ENCODE measurements around the gene MTMR12. TPM values are rescaled to one million over a fixed set of nuclear protein-coding genes. Genes with fewer than 3 reads are reported as not detected.

MTMR12 gene
- total and polyA plus RNA-seq, 2 experiments from 2014 or later: 5.5 to 13.4 TPM

GRCh38 chr5:32272746-32273145 lies 40.0 kb downstream of the MTMR12 start:
- no peak overlapping the region for H3K4me3 ChIP-seq
- no peaks in the 10 kb centered on the region for H4K20me1 ChIP-seq (ENCODE audit: insufficient read depth)
- H3K9me2 ChIP-seq (ENCODE audit: insufficient read depth): no peaks in the 10 kb centered on the region
- WGBS, 2 experiments (ENCODE audit: low coverage in 1 of 2, low lambda C conversion rate in 2 of 2, missing lambda C conversion rate in 2 of 2): 89 to 90% methylated on average over 2 of the region's 2 CpGs
- H3F3A ChIP-seq (ENCODE audit: insufficient read depth): no peaks in the 10 kb centered on the region
- no peak overlapping the region for H3K4me2 ChIP-seq (ENCODE audit: unreplicated experiment)
- TF ChIP-seq EZH2phosphoT487 (IDR thresholded peaks at IDR 0.05; ENCODE audit: insufficient read depth, low read depth) (no peak), EZH2 (IDR thresholded peaks at IDR 0.05; ENCODE audit: insufficient read depth, poor library complexity, severe bottlenecking) (no peak)
- peaks cover 10% of the 10 kb centered on the region for H3K4me1 ChIP-seq (ENCODE audit: insufficient read depth)
- H3K9me3 ChIP-seq (ENCODE audit: low read depth): no peaks in the 10 kb centered on the region
- H3K36me3 ChIP-seq (ENCODE audit: low read depth): peaks cover 8% of the 10 kb centered on the region
- H3K27ac ChIP-seq: no peak overlapping the region
- no peaks in the 10 kb centered on the region for H3K27me3 ChIP-seq (replicated peaks; ENCODE audit: insufficient read depth)
- H3K9ac ChIP-seq: no peak overlapping the region
- peaks cover 10% of the 10 kb centered on the region for H3K79me2 ChIP-seq (ENCODE audit: insufficient read depth)
- H2AFZ ChIP-seq: no peak overlapping the region
- no peak for DNase-seq
- in situ Hi-C loops (cut with MboI): no loop called here

- no peak overlapping the region for H3K4me3 ChIP-seq
- in situ Hi-C loops (cut with MboI): no loop called here
- H3K4me2 ChIP-seq (ENCODE audit: unreplicated experiment): no peak overlapping the region
- H3K9ac ChIP-seq: no peak overlapping the region
- no peaks in the 10 kb centered on the region for H3K9me3 ChIP-seq (ENCODE audit: low read depth)
- WGBS, 2 experiments (ENCODE audit: low coverage in 1 of 2, low lambda C conversion rate in 2 of 2, missing lambda C conversion rate in 2 of 2): 100% methylated on average over 1 of the region's 1 CpG
- H3K36me3 ChIP-seq (ENCODE audit: low read depth): peaks cover 8% of the 10 kb centered on the region
- H3K27ac ChIP-seq: no peak overlapping the region
- no peak overlapping the region for H2AFZ ChIP-seq
- H4K20me1 ChIP-seq (ENCODE audit: insufficient read depth): no peaks in the 10 kb centered on the region
- H3K9me2 ChIP-seq (ENCODE audit: insufficient read depth): no peaks in the 10 kb centered on the region
- TF ChIP-seq EZH2 (IDR thresholded peaks at IDR 0.05; ENCODE audit: insufficient read depth, poor library complexity, severe bottlenecking) (no peak), EZH2phosphoT487 (IDR thresholded peaks at IDR 0.05; ENCODE audit: insufficient read depth, low read depth) (no peak)
- H3F3A ChIP-seq (ENCODE audit: insufficient read depth): no peaks in the 10 kb centered on the region
- DNase-seq: no peak
- no peaks in the 10 kb centered on the region for H3K4me1 ChIP-seq (ENCODE audit: insufficient read depth)
- H3K79me2 ChIP-seq (ENCODE audit: insufficient read depth): no peaks in the 10 kb centered on the region
- no peaks in the 10 kb centered on the region for H3K27me3 ChIP-seq (replicated peaks; ENCODE audit: insufficient read depth)
Measured at GRCh38 chr5:32270946-32271345, 41.8 kb downstream of the MTMR12 start.

GRCh38 chr5:32270178-32270577 lies 42.6 kb downstream of the MTMR12 start:
- no peak for DNase-seq
- Histone ChIP-seq H3F3A (ENCODE audit: insufficient read depth) (no peaks in the 10 kb centered on the region), H3K27ac (no peak overlapping the region), H3K27me3 (replicated peaks; ENCODE audit: insufficient read depth) (no peaks in the 10 kb centered on the region), H2AFZ (no peak overlapping the region), H3K79me2 (ENCODE audit: insufficient read depth) (no peaks in the 10 kb centered on the region), H3K36me3 (ENCODE audit: low read depth) (peaks cover 8% of the 10 kb centered on the region), H3K4me1 (ENCODE audit: insufficient read depth) (no peaks in the 10 kb centered on the region), H3K9me2 (ENCODE audit: insufficient read depth) (no peaks in the 10 kb centered on the region), H3K9me3 (ENCODE audit: low read depth) (no peaks in the 10 kb centered on the region), H3K4me2 (ENCODE audit: unreplicated experiment) (no peak overlapping the region), H3K4me3 (no peak overlapping the region), H3K9ac (no peak overlapping the region), H4K20me1 (ENCODE audit: insufficient read depth) (no peaks in the 10 kb centered on the region)
- in situ Hi-C loops (cut with MboI): no loop called here
- no peak for TF ChIP-seq EZH2 (IDR thresholded peaks at IDR 0.05; ENCODE audit: insufficient read depth, poor library complexity, severe bottlenecking)
- no peak for TF ChIP-seq EZH2phosphoT487 (IDR thresholded peaks at IDR 0.05; ENCODE audit: insufficient read depth, low read depth)
- 95 to 98% methylated on average over 4 of the region's 4 CpGs for WGBS, 2 experiments (ENCODE audit: low coverage in 1 of 2, low lambda C conversion rate in 2 of 2, missing lambda C conversion rate in 2 of 2)

- Histone ChIP-seq H3K36me3 (ENCODE audit: low read depth) (peaks cover 15% of the 10 kb centered on the region), H3K4me2 (ENCODE audit: unreplicated experiment) (no peak overlapping the region), H4K20me1 (ENCODE audit: insufficient read depth) (no peaks in the 10 kb centered on the region), H3K27me3 (replicated peaks; ENCODE audit: insufficient read depth) (no peaks in the 10 kb centered on the region), H3K9me3 (ENCODE audit: low read depth) (no peaks in the 10 kb centered on the region), H3K4me3 (no peak overlapping the region), H3K79me2 (ENCODE audit: insufficient read depth) (no peaks in the 10 kb centered on the region), H3K27ac (no peak overlapping the region), H3K9me2 (ENCODE audit: insufficient read depth) (no peaks in the 10 kb centered on the region), H2AFZ (no peak overlapping the region), H3K9ac (no peak overlapping the region), H3F3A (ENCODE audit: insufficient read depth) (no peaks in the 10 kb centered on the region), H3K4me1 (ENCODE audit: insufficient read depth) (no peaks in the 10 kb centered on the region)
- TF ChIP-seq EZH2 (IDR thresholded peaks at IDR 0.05; ENCODE audit: insufficient read depth, poor library complexity, severe bottlenecking) (no peak), EZH2phosphoT487 (IDR thresholded peaks at IDR 0.05; ENCODE audit: insufficient read depth, low read depth) (no peak)
- 94 to 95% methylated on average over 6 of the region's 6 CpGs for WGBS, 2 experiments (ENCODE audit: low coverage in 1 of 2, low lambda C conversion rate in 2 of 2, missing lambda C conversion rate in 2 of 2)
- in situ Hi-C loops (cut with MboI): no loop called here
- DNase-seq: no peak
Measured at GRCh38 chr5:32265902-32266301, 46.8 kb downstream of the MTMR12 start.

Data from GM23248 (cell line).